GM12873 (cell line): Measurements from ENCODE around the gene MYO18B.

Source experiments
- TF ChIP-seq, protein P1 (sequence below): IDR thresholded peaks from 2 replicates; pipeline ENCODE4 v1.5.1; 2012; ENCODE audit warnings: low read depth, mild to moderate bottlenecking, moderate library complexity, low read length, control low read depth; ENCODE audit not compliant: insufficient read depth; ENCODE audit errors: missing control alignments

MYO18B gene

DNA sequence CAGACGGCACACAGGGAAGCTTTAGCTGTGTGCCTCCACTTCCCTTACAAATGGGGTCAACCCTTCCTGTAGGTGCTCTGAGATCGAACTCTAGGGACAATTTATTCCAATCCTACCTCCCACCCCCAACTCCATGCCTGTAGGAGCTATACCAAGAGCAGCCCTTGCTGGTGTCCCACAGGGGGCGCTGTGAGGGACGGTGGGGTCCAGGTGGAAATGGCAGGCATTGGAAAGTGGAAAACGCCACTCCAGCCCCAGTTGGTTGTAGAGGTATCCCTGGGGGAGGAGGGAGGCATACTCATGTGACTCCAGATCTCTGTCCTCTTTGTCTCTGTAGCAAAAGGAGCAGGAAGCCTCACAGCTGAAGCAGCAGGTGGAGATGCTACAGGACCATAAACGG is 161.3 kb downstream of the MYO18B start:
- TF ChIP-seq, protein P1, sequence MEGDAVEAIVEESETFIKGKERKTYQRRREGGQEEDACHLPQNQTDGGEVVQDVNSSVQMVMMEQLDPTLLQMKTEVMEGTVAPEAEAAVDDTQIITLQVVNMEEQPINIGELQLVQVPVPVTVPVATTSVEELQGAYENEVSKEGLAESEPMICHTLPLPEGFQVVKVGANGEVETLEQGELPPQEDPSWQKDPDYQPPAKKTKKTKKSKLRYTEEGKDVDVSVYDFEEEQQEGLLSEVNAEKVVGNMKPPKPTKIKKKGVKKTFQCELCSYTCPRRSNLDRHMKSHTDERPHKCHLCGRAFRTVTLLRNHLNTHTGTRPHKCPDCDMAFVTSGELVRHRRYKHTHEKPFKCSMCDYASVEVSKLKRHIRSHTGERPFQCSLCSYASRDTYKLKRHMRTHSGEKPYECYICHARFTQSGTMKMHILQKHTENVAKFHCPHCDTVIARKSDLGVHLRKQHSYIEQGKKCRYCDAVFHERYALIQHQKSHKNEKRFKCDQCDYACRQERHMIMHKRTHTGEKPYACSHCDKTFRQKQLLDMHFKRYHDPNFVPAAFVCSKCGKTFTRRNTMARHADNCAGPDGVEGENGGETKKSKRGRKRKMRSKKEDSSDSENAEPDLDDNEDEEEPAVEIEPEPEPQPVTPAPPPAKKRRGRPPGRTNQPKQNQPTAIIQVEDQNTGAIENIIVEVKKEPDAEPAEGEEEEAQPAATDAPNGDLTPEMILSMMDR = peak; percentile 54

DNA sequence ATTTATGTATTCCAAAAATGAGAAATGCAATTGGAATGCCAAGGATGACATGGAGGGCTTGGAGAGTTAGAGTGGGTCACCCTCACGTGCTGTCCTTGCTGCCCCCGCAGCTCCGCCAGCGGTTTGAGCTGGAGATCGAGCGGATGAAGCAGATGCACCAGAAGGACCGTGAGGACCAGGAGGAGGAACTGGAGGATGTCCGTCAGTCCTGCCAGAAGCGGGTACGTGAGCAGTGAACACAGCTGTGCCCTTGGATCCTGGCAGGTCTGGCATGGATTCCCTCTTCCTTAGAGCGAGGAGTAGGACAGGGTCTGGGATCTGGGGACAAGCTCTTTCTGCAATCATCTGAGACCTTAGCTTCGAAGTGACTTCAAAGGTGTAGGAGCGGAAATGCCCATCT is 166.2 kb downstream of the MYO18B start:
- TF ChIP-seq, protein P1 = no peak

DNA sequence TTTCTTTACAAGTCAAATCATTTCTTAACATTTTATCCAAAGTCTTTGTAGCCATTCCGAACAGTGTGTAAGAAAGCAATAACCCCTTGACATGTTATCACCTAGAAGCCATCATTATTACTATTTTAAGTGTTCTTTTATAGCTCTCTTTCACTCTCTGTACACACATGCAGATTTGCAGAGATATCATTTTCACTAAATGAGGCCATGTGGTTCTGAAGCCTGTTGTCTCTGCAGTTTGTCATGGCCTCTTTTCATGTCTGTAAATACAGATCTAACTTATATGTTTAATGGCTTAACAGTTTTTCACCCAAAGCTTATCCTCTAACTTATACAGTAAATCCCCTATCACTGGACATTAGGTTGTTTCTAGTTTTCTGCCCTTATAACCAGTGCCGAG is 166.8 kb downstream of the MYO18B start:
- TF ChIP-seq, protein P1 = no peak

DNA sequence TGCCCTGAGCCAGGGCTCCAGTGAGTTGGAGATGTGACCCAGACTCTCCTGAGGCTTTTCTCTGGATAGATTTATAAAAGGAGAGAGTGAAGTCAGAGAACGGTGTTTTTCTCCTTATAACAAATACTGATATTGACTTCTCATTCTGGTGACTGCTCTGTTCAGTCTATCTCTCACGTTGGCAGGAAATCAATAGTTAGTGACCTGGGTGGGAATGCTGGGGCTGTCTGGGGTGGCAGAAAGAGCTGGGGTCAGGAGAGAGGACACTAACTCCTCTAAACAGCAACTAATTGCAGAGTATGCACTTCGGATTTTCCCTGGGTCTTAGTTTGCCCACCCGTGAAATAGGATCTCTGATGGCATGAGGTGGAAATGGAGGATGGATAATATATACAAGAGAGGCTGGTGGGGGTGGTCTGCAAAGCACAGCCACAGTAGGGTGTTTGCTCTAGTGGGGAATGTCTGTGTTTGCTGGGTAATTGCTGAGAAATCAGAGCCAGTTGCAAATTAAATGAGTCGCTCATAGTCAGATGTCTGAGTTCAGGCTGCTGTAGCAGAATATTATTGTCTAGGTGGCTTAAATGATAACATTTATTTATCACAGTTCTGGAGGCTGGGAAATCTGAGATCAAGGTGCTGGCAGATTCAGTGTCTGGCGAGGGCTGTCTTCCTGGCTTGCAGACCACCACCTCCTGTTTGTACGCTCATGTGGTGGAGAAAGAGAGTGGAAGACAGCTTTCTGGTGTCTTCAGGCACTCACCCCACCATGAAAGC is 167.8 kb downstream of the MYO18B start:
- TF ChIP-seq, protein P1 = no peak

DNA sequence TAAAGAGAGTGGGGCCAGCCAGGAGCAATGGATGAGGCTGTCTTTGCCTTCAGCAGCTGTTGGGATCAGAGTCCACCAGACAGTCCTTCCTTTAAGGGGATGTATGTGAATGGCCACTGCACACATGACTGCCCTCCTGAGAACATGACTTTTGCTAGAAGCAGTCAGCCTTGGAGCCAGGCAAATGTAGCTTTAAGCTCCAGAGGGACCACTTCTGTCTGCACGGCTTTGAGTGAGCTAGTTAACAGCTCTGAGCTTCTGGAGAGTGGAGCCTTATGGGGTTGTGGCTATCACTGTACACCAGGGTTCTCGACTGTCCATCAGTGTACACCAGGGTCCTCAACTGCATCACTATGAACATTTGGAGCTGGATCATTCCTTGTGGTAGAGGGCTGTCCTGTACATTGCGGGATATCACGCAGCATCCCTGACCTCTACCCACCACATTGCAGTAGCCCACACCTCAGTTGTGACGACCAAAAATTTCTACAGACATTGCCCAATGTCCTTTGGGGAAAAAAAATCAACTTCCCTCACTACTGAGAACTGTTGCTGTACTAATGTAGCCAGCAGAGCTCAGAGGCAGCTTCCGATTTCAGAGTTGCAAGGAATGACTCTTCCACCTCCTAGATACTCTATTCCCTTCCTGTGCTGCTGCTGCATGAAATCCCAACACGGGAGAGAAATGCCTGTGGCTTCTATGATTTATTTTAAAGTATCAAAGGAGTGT is 169.4 kb downstream of the MYO18B start:
- TF ChIP-seq, protein P1 = no peak

DNA sequence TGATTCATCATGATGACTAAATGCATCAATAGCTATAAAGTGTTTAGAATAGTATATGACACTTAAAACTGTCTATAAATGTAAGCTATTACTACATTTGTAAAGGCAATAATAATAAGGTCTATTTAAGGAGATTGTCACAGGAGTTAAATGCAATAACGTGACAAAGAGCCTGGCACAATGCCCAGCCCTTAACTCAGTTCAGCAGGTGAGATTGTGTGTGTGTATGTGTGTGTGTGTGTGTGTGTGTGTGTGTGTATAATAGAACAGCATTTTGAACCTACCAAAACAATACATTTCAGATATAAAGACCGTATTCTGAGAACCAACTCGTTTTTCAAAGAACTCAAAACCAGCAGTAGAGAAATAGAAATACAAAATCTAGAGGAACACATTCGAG is 177.5 kb downstream of the MYO18B start:
- TF ChIP-seq, protein P1 = no peak

DNA sequence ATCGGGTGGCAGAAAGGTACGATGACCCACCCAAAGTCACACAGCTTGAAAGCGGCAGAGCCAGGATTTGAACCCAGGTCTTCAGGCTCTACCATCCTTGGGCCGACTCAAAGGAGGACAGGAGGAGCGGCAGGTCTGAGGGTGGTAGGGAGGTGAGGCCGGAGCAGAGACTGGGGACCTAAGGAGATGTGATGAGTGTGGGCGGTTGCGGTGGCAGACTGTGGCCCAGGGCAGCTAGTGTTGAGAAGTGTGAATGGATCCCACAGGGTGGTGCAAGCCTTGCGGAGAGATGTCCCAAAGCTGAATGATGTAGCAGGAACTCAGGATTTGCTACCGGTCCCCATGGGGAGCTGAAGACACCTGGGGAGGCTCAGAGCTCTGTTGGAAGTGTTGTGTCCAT is 180.2 kb downstream of the MYO18B start:
- TF ChIP-seq, protein P1 = no peak
